GF-D8 (cell line): Measurements from ENCODE around the gene SERPIND1.
"Not testable (repeated sequence)": the region's sequence is repeated elsewhere in the genome, so short reads cannot be mapped to it uniquely, and the experiment has no call there.

ENCODE experiments used
- DNase-seq: peaks from one replicate; lab custom pipeline; 2025; lab: John Stamatoyannopoulos, UW

The SERPIND1 gene

DNA sequence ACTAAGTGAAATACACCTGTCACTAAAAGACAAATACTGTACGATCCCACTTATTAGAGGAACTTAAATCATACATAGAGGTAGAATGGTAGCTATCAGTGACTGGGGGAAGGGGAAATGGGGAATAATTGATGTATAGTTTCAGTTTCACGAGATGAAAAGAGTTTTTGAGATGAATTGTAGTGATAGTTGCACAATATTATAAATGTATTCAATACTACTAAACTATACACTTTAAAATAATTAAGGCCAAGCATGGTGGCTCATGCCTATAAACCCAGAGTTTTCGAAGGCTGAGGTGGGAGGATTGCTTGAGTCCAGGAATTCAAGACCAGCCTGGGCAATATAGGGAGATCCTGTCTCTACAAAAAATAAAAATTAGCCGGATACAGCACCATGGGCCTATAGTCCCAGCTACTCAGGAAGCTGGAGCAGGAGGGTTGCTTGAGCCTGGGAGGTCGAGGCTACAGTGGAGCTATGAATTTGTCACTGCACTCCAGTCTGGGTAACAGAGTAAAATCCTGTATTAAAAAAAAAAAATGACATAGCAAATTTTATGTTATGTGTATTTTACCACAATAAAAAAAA, 40.4 kb downstream of the SERPIND1 start:
- no peak for DNase-seq

DNA sequence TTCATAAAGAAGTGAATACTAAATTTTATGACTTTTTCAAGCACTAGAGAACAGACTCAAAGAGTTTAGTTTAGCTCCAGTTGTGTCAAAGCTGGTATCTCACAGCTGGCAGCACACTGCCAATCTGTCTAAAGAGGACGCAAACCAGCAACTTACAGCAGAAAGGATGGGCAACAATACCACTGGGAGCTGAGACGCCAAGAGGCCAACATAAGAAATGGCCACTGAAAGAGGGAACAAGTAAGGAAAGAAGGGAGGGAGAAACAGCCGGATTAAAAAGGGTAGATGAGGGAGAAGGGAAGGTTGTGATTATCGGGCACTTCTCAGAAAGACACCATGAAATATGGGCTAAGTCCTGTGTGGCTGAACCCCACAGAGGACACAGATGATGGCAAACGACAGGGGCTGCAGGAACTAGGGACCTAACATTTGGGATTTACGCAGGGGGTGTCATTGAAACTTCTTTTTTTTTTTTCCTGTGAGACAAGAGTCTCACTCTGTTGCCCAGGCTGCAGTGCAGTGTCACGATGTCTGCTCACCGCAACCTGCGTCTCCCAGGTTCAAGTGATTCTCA, 41.7 kb downstream of the SERPIND1 start:
- DNase-seq: no peak

DNA sequence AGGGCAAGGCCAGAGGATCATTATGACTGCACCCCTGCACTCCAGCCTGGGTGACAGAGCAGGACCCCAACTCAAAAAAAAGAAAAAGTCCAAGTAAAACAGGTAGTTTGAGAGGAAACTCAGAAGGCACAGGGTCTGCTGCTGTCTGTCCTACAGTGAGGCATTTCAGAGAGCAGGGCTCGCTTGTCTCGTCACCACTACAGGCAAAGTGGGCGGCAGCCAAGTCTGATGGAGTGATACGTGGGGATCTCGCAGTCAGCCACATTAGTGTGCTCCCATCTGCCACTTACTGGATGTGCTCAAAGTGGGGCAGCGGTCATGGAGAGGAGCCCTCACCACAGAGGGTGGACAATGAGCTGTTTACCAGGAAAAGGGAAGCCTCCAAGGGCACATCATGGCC, 42.6 kb downstream of the SERPIND1 start:
- DNase-seq: no peak

DNA sequence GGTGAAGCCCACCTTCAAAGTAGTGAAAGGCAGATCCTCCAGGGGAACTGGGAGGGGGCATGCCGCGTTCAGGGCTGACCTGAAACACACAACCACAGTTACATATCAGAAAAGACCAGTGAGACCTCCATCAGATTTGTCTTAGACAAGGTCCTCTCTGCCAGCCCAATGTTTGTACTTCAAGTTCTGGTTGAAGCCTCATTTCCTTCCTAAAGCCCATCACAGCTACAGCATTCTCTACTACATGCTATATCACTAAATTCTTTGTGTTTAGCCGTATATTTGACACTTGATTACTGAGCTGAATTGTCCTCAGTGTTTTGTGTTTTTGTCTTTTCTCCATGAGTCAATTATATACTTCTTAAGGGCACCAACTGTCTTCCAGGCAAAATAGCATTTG, 44.6 kb downstream of the SERPIND1 start:
- no peak for DNase-seq

DNA sequence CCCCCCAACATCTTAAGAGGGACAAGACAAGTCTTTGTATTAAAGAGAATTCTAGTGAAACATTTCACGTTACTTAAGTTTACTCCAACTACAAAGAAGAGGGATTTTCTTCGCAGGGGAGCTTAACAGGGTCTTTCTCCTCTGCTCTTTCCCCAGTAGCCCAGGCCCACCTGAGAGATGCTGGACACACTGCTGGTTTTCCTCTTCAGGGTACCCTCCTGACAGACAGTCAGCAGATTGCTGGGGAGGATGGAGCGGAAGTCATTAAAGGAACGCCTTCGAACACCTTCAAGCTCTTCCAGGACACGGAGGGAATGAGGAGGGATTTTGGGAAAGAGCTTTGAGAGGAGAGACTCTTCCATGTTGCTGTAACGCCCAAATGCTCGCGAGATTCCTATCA, 45.6 kb downstream of the SERPIND1 start:
- DNase-seq: no peak

GRCh38 chr22:20821717-20822239, 47.9 kb downstream of the SERPIND1 start:
- DNase-seq: not testable (repeated sequence)

GRCh38 chr22:20822240-20822639, 48.3 kb downstream of the SERPIND1 start:
- no peak for DNase-seq

GRCh38 chr22:20823264-20823663, 49.4 kb downstream of the SERPIND1 start:
- DNase-seq: no peak

DNA sequence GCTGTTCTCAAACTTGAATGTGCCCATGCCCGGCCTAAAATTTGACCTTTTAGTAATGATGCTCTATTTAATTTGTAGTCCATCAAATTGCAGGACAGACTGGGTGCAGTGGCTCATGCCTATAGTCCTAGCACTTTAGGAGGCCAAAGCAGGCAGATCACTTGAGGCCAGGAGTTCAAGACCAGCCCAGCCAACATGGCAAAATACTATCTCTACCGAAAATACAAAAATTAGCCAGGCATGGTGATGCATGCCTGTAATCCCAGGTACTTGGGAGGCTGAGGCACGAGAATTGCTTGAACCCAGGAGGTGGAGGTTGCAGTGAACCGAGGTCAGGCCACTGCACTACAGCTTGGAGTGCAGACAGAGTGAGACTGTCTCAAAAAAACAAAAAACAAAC, 51.3 kb downstream of the SERPIND1 start:
- not testable (repeated sequence) for DNase-seq

DNA sequence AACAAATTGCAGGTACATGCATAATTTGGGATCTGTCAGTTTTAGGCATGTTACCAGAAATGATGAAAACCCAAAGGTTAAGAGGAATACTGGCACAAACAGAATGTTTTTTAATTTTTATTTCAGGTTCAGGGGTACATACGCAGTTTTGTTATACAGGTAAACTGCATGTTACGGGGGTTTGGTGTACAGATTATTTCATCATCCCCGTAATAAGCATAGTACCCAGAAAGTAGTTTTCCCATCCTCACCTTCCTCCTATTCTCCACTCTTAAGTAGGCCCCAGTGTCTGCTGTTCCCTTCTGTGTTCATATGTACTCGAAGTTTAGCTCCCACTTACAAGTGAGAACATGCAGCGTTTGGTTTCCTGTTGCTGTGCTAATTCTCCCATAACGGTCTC, 51.7 kb downstream of the SERPIND1 start:
- no peak for DNase-seq

GRCh38 chr22:20826373-20827152, 52.6 kb downstream of the SERPIND1 start:
- DNase-seq: not testable (repeated sequence)

GRCh38 chr22:20829491-20830134, 55.7 kb downstream of the SERPIND1 start:
- no peak for DNase-seq

GRCh38 chr22:20833225-20833665, 59.3 kb downstream of the SERPIND1 start:
- DNase-seq: no peak

- DNase-seq: no peak
Observed at GRCh38 chr22:20834206-20834605, 60.3 kb downstream of the SERPIND1 start.

DNA sequence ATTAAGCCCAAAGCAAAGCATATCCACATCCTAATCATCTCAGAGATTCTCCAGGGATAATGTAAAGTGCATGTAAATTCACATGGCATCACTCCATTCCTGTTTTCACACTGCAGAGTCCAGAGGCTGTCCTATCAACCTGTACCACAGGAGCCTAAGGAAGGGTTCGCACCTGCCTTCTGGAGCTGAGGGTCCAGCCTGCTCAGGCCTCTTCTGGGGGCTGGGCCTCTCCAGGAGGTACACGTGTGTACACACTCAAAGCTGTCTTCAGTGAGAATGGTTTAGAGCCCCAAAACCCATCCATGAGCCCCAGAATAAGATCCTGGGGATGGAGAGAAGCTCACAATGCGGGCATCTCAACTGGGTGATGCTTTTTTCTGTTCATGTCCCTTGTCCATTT, 60.8 kb downstream of the SERPIND1 start:
- no peak for DNase-seq
